ENCODE measurements around the gene DAPK1.

The DAPK1 gene

DNA sequence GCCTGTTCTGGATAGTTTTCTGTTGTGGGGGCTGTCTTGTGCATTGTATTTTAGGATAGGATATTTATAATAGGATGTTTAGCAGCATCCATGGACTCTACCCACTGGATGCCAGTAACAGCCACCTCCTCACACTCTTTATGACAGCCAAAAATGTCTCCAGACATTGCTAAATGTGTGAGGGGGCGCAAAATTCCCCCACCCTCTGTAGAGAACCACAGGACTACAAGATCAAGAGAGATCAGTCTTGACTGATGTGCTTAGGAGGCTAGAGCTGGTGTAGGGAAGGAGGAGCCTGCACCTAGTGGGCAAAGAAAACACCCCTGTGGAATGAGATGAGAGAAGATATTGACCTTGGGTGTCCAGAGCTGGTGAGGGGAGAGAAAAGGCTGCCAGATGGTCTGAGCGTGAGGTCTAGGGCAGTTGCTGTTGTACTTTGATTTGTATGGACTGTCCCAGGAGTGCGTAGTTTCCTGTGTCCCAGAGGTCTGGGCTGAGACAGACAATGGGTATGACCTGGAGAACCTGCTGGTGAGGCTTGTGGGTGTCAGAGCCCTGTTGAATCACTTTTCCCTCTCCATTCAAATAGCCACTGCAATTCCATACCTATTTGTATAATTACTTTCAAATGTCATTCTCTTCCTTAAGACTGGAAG, 16.3 kb downstream of the DAPK1 start:
- H2BK12ac ChIP-seq (ENCODE audit: low read length in 2 of 2), result peak overlapping the region in 1 of 2 experiments; percentile 49
- H3K4me1 ChIP-seq (ENCODE audit: control insufficient read depth, insufficient read depth, low read depth, low read length), result peaks cover 23% of the 10 kb centered on the region
- H3K9ac ChIP-seq (ENCODE audit: low read length), result no peak overlapping the region
- WGBS, result 100% methylated on average over 1 of the region's 3 CpGs
- peak overlapping the region in 1 of 2 experiments; percentile 6 for H3K18ac ChIP-seq (ENCODE audit: low read depth in 1 of 2, low read length in 2 of 2)
- H3K36me3 ChIP-seq (ENCODE audit: control insufficient read depth in 1 of 2, insufficient read depth in 2 of 2, low read depth in 1 of 2, low read length in 2 of 2), result peaks cover 0 to 28% of the 10 kb centered on the region in 2 experiments
- no peak overlapping the region for H3K23ac ChIP-seq (ENCODE audit: low read length in 2 of 2)
- H3K27me3 ChIP-seq (ENCODE audit: control insufficient read depth in 1 of 2, insufficient read depth in 1 of 2, low read length in 2 of 2), result no peaks in the 10 kb centered on the region
- no peak overlapping the region for H3K4me2 ChIP-seq (ENCODE audit: low read length, poor library complexity, severe bottlenecking)
- H4K8ac ChIP-seq (ENCODE audit: low read length), result no peak overlapping the region
- H2AFZ ChIP-seq (ENCODE audit: low read depth, low read length), result no peak overlapping the region
- no peak overlapping the region for H3K14ac ChIP-seq (ENCODE audit: low read length in 2 of 2)
- no peak overlapping the region for H3K4ac ChIP-seq (ENCODE audit: low read depth in 1 of 2, low read length in 2 of 2)
- H3K27ac ChIP-seq (ENCODE audit: low read length, poor library complexity, severe bottlenecking), result no peak overlapping the region
- H3K4me3 ChIP-seq (ENCODE audit: insufficient read depth in 1 of 2, low read depth in 1 of 2, low read length in 2 of 2), result no peak overlapping the region
- no peak overlapping the region for H2BK15ac ChIP-seq (ENCODE audit: low read depth, poor library complexity, severe bottlenecking)
- H3K79me1 ChIP-seq (replicated peaks; ENCODE audit: low read length, poor library complexity, severe bottlenecking), result peaks cover 40% of the 10 kb centered on the region
- H2BK5ac ChIP-seq (ENCODE audit: low read depth, low read length, poor library complexity, severe bottlenecking), result no peak overlapping the region
- no peak overlapping the region for H2AK5ac ChIP-seq (ENCODE audit: low read length, severe bottlenecking)
- H4K91ac ChIP-seq (ENCODE audit: low read length), result no peak overlapping the region
- no peak overlapping the region for H2BK120ac ChIP-seq (ENCODE audit: low read depth, low read length)
- peaks cover 4% of the 10 kb centered on the region for H3K9me3 ChIP-seq (ENCODE audit: control insufficient read depth, low read length)
- no peak for DNase-seq

DNA sequence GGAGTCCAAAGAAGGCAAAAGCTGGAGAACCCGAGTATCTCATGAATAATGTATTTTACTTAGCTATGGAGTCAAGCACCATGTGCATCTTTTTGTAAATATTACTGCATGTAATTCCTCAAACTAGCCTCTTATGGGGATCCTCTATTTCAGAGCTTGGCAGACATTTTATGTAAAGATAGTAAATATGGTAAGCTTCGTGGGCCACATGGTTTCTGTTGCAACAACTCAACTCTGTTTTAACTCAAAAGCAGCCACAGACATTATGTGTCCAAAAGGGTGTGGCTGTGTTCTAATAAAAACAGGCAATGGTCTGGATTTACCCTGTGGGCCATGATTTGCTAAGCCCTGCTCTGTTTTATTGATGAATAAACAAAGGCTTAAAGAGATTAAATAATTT, 17.3 kb downstream of the DAPK1 start:
- Histone ChIP-seq H3K4me3 (ENCODE audit: insufficient read depth in 1 of 2, low read depth in 1 of 2, low read length in 2 of 2) (no peak overlapping the region), H3K23ac (ENCODE audit: low read length in 2 of 2) (no peak overlapping the region), H3K4ac (ENCODE audit: low read depth in 1 of 2, low read length in 2 of 2) (no peak overlapping the region), H4K8ac (ENCODE audit: low read length) (no peak overlapping the region), H3K9ac (ENCODE audit: low read length) (no peak overlapping the region), H2BK12ac (ENCODE audit: low read length in 2 of 2) (no peak overlapping the region), H3K79me1 (replicated peaks; ENCODE audit: low read length, poor library complexity, severe bottlenecking) (peaks cover 42% of the 10 kb centered on the region), H3K4me1 (ENCODE audit: control insufficient read depth, insufficient read depth, low read depth, low read length) (peaks cover 20% of the 10 kb centered on the region), H4K91ac (ENCODE audit: low read length) (no peak overlapping the region), H2BK5ac (ENCODE audit: low read depth, low read length, poor library complexity, severe bottlenecking) (no peak overlapping the region), H3K9me3 (ENCODE audit: control insufficient read depth, low read length) (peaks cover 4% of the 10 kb centered on the region), H3K36me3 (ENCODE audit: control insufficient read depth in 1 of 2, insufficient read depth in 2 of 2, low read depth in 1 of 2, low read length in 2 of 2) (peaks cover 0 to 29% of the 10 kb centered on the region in 2 experiments), H3K27ac (ENCODE audit: low read length, poor library complexity, severe bottlenecking) (no peak overlapping the region), H2BK120ac (ENCODE audit: low read depth, low read length) (no peak overlapping the region), H3K18ac (ENCODE audit: low read depth in 1 of 2, low read length in 2 of 2) (no peak overlapping the region), H2AK5ac (ENCODE audit: low read length, severe bottlenecking) (no peak overlapping the region), H3K14ac (ENCODE audit: low read length in 2 of 2) (no peak overlapping the region), H2BK15ac (ENCODE audit: low read depth, poor library complexity, severe bottlenecking) (no peak overlapping the region), H3K4me2 (ENCODE audit: low read length, poor library complexity, severe bottlenecking) (no peak overlapping the region), H2AFZ (ENCODE audit: low read depth, low read length) (no peak overlapping the region), H3K27me3 (ENCODE audit: control insufficient read depth in 1 of 2, insufficient read depth in 1 of 2, low read length in 2 of 2) (no peaks in the 10 kb centered on the region)
- WGBS, result 20% methylated on average over 1 of the region's 2 CpGs
- peak; percentile 64 for DNase-seq

- H3K27me3 ChIP-seq (ENCODE audit: control insufficient read depth in 1 of 2, insufficient read depth in 1 of 2, low read length in 2 of 2), result no peaks in the 10 kb centered on the region
- WGBS, result 84% methylated on average over 9 of the region's 9 CpGs
- peak overlapping the region; percentile 12 for H2BK120ac ChIP-seq (ENCODE audit: low read depth, low read length)
- peak overlapping the region; percentile 47 for H4K8ac ChIP-seq (ENCODE audit: low read length)
- H3K9me3 ChIP-seq (ENCODE audit: control insufficient read depth, low read length), result peaks cover 4% of the 10 kb centered on the region
- H3K18ac ChIP-seq (ENCODE audit: low read depth in 1 of 2, low read length in 2 of 2), result peak overlapping the region; percentile 65 to 92
- peak overlapping the region; percentile 26 for H3K27ac ChIP-seq (ENCODE audit: low read length, poor library complexity, severe bottlenecking)
- peak overlapping the region in 1 of 2 experiments; percentile 89 for H3K14ac ChIP-seq (ENCODE audit: low read length in 2 of 2)
- peak overlapping the region; percentile 18 to 93 for H2BK12ac ChIP-seq (ENCODE audit: low read length in 2 of 2)
- peaks cover 0 to 27% of the 10 kb centered on the region in 2 experiments for H3K36me3 ChIP-seq (ENCODE audit: control insufficient read depth in 1 of 2, insufficient read depth in 2 of 2, low read depth in 1 of 2, low read length in 2 of 2)
- H3K9ac ChIP-seq (ENCODE audit: low read length), result no peak overlapping the region
- peak overlapping the region; percentile 17 for H2AK5ac ChIP-seq (ENCODE audit: low read length, severe bottlenecking)
- H4K91ac ChIP-seq (ENCODE audit: low read length), result peak overlapping the region; percentile 85
- no peak overlapping the region for H2BK5ac ChIP-seq (ENCODE audit: low read depth, low read length, poor library complexity, severe bottlenecking)
- peak overlapping the region; percentile 66 for H2BK15ac ChIP-seq (ENCODE audit: low read depth, poor library complexity, severe bottlenecking)
- H3K79me1 ChIP-seq (replicated peaks; ENCODE audit: low read length, poor library complexity, severe bottlenecking), result peaks cover 40% of the 10 kb centered on the region
- no peak overlapping the region for H3K23ac ChIP-seq (ENCODE audit: low read length in 2 of 2)
- peak overlapping the region in 1 of 2 experiments; percentile 1 for H3K4me3 ChIP-seq (ENCODE audit: insufficient read depth in 1 of 2, low read depth in 1 of 2, low read length in 2 of 2)
- no peak for DNase-seq
- no peak overlapping the region for H3K4me2 ChIP-seq (ENCODE audit: low read length, poor library complexity, severe bottlenecking)
- peaks cover 20% of the 10 kb centered on the region for H3K4me1 ChIP-seq (ENCODE audit: control insufficient read depth, insufficient read depth, low read depth, low read length)
- H2AFZ ChIP-seq (ENCODE audit: low read depth, low read length), result no peak overlapping the region
- peak overlapping the region; percentile 27 to 84 for H3K4ac ChIP-seq (ENCODE audit: low read depth in 1 of 2, low read length in 2 of 2)
Measured at GRCh38 chr9:87515588-87516221, 18.0 kb downstream of the DAPK1 start.

DNA sequence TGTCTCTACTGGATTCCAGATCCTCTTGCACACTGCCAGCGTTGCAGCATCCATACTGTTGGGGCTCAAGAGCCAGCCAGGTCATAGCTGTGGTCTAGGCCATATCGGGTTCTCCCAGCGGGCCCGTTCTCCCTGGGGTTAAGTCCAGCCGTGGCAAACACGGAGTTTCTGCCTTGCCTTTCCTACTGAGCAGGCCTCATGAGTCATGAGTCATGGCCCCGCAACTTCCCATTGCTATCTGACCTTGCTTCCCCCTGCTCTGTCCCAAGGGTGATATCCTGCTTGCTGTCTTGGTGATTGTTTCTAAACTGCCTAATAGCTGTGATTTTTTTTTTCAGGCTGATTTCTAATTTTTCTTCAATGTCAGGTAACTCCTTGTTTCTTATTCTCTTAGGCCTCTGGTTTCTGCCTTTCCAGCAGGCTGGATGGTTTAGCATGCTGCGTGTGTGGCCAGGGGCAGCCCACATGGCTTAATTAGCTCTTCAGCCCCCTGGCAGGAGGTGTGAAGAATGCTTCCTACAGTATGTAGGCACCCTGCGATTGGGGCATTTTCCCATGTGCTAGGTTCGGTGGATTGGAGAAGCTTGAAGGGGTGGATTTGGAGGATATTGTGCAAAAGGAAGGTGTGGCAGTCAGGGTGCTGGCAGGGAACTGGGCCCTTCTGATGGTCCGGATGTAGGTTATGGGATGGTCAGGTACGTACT, 18.7 kb downstream of the DAPK1 start:
- peak overlapping the region; percentile 8 to 41 for H3K4ac ChIP-seq (ENCODE audit: low read depth in 1 of 2, low read length in 2 of 2)
- peaks cover 42% of the 10 kb centered on the region for H3K79me1 ChIP-seq (replicated peaks; ENCODE audit: low read length, poor library complexity, severe bottlenecking)
- H2BK12ac ChIP-seq (ENCODE audit: low read length in 2 of 2), result peak overlapping the region; percentile 2 to 66
- H3K18ac ChIP-seq (ENCODE audit: low read depth in 1 of 2, low read length in 2 of 2), result peak overlapping the region; percentile 34 to 92
- H3K23ac ChIP-seq (ENCODE audit: low read length in 2 of 2), result no peak overlapping the region
- peak overlapping the region in 1 of 2 experiments; percentile 36 for H3K4me3 ChIP-seq (ENCODE audit: insufficient read depth in 1 of 2, low read depth in 1 of 2, low read length in 2 of 2)
- no peak overlapping the region for H3K4me2 ChIP-seq (ENCODE audit: low read length, poor library complexity, severe bottlenecking)
- DNase-seq, result peak; percentile 76
- no peak overlapping the region for H3K9ac ChIP-seq (ENCODE audit: low read length)
- peak overlapping the region; percentile 24 for H2AK5ac ChIP-seq (ENCODE audit: low read length, severe bottlenecking)
- H3K9me3 ChIP-seq (ENCODE audit: control insufficient read depth, low read length), result peaks cover 4% of the 10 kb centered on the region
- no peak overlapping the region for H4K8ac ChIP-seq (ENCODE audit: low read length)
- peak overlapping the region; percentile 15 for H2BK15ac ChIP-seq (ENCODE audit: low read depth, poor library complexity, severe bottlenecking)
- peak overlapping the region; percentile 26 for H3K27ac ChIP-seq (ENCODE audit: low read length, poor library complexity, severe bottlenecking)
- H3K14ac ChIP-seq (ENCODE audit: low read length in 2 of 2), result no peak overlapping the region
- H2BK120ac ChIP-seq (ENCODE audit: low read depth, low read length), result peak overlapping the region; percentile 12
- no peak overlapping the region for H2AFZ ChIP-seq (ENCODE audit: low read depth, low read length)
- peaks cover 20% of the 10 kb centered on the region for H3K4me1 ChIP-seq (ENCODE audit: control insufficient read depth, insufficient read depth, low read depth, low read length)
- no peak overlapping the region for H4K91ac ChIP-seq (ENCODE audit: low read length)
- no peaks in the 10 kb centered on the region for H3K27me3 ChIP-seq (ENCODE audit: control insufficient read depth in 1 of 2, insufficient read depth in 1 of 2, low read length in 2 of 2)
- WGBS, result 42% methylated on average over 10 of the region's 12 CpGs
- H3K36me3 ChIP-seq (ENCODE audit: control insufficient read depth in 1 of 2, insufficient read depth in 2 of 2, low read depth in 1 of 2, low read length in 2 of 2), result peaks cover 0 to 26% of the 10 kb centered on the region in 2 experiments
- no peak overlapping the region for H2BK5ac ChIP-seq (ENCODE audit: low read depth, low read length, poor library complexity, severe bottlenecking)

Data from mesenchymal stem cell (in vitro differentiated cells and primary cell).